B cell (primary cell): ENCODE measurements around the gene R3HDM4. TPM values are rescaled to one million over a fixed set of nuclear protein-coding genes. Genes with fewer than 3 reads are reported as not detected.

ENCODE experiments used
- ATAC-seq: fragments of 200-7000 bp; cut with Tn5 transposase; one replicate; pipeline ENCODE4 v1.10.0; 2021; ENCODE audit warnings: low read depth, mild to moderate bottlenecking, moderate number of reproducible peaks, moderate library complexity
- CTCF ChIA-PET: fragments of 350-600 bp; sonication (Branson Sonifier 250); formaldehyde crosslinking; loops from one replicate; lab custom pipeline; 2021; ENCODE audit warnings: antibody characterized with exemption, inconsistent platforms; lab: Charles Lee
- POLR2A ChIA-PET: fragments of 350-600 bp; sonication (Branson Sonifier 250); formaldehyde crosslinking; loops from one replicate; lab custom pipeline; 2021; ENCODE audit warnings: antibody characterized with exemption; lab: Charles Lee
- DNase-seq: peaks from one replicate; pipeline ENCODE4 v3.0.0; 2013
- H2AFZ ChIP-seq: 2 replicates; pipeline ENCODE4 v1.6.1; 2012; ENCODE audit warnings: mild to moderate bottlenecking, low read depth, low read length; ENCODE audit not compliant: insufficient read depth, poor library complexity, severe bottlenecking
- H3K27ac ChIP-seq, 2 donors: 1 replicate in 1 of 2; 2 replicates in 1 of 2; pipeline ENCODE4 v1.5.1; 2012 to 2013; ENCODE audit warnings: low read length in 2 of 2, mild to moderate bottlenecking in 2 of 2, moderate library complexity in 1 of 2
- H3K27me3 ChIP-seq, 4 experiments: fragments of 200-600 bp in 1 of 4; sonication (generic) in 1 of 4; replicated peaks in 1 of 4; 1 replicate in 2 of 4; 2 replicates in 2 of 4; pipeline versions ENCODE4 v1.6.1 to v1.7.0; 2013 to 2016; ENCODE audit warnings: low read length in 3 of 4, mild to moderate bottlenecking in 2 of 4, mixed read lengths in 1 of 4, moderate library complexity in 1 of 4; ENCODE audit not compliant: insufficient read depth in 4 of 4, control insufficient read depth in 3 of 4; ENCODE audit errors: control extremely low read depth in 1 of 4
- H3K36me3 ChIP-seq, 2 experiments: replicated peaks in 1 of 2; 1 replicate in 1 of 2; 2 replicates in 1 of 2; pipeline versions ENCODE4 v1.6.1 to v1.7.1; 2013; ENCODE audit warnings: low read length in 1 of 2; ENCODE audit not compliant: insufficient read depth in 2 of 2, control insufficient read depth in 1 of 2; ENCODE audit errors: control extremely low read depth in 1 of 2, extremely low read depth in 1 of 2
- H3K4me1 ChIP-seq, 2 donors: fragments of 200-600 bp in 1 of 2; sonication (generic) in 1 of 2; 1 replicate in 1 of 2; 2 replicates in 1 of 2; pipeline versions ENCODE4 v1.5.1 to v1.6.1; 2013 to 2017; ENCODE audit warnings: low read length in 2 of 2; ENCODE audit not compliant: control insufficient read depth in 2 of 2, insufficient read depth in 2 of 2
- H3K4me2 ChIP-seq: replicated peaks from 2 replicates; pipeline ENCODE3; 2012; ENCODE audit warnings: mild to moderate bottlenecking, low read depth, low read length; ENCODE audit not compliant: poor library complexity, severe bottlenecking
- H3K4me3 ChIP-seq, 5 experiments: fragments of 200-600 bp in 1 of 5; sonication (generic) in 1 of 5; 1 replicate in 3 of 5; 2 replicates in 2 of 5; pipeline versions ENCODE4 v1.5.1 to v1.7.0; 2011 to 2016; ENCODE audit warnings: low read length in 4 of 5, mild to moderate bottlenecking in 4 of 5, low read depth in 2 of 5, control low read depth in 1 of 5, moderate library complexity in 1 of 5; ENCODE audit not compliant: insufficient read depth in 1 of 5; ENCODE audit errors: control extremely low read depth in 1 of 5, extremely low read depth in 1 of 5
- H3K79me2 ChIP-seq: fragments of 200-600 bp; sonication (generic); one replicate; pipeline ENCODE4 v1.6.0; 2016; ENCODE audit warnings: low read length; ENCODE audit not compliant: control insufficient read depth, insufficient read depth
- H3K9ac ChIP-seq: fragments of 200-600 bp; sonication (generic); 2 replicates; pipeline ENCODE4 v1.6.1; 2017; ENCODE audit warnings: mild to moderate bottlenecking, low read length, moderate library complexity
- H3K9me3 ChIP-seq, 3 donors: one replicate each; pipeline versions ENCODE4 v1.6.1 to v1.7.1; 2013; ENCODE audit warnings: low read length in 2 of 3; ENCODE audit not compliant: control insufficient read depth in 2 of 3, insufficient read depth in 1 of 3; ENCODE audit errors: control extremely low read depth in 1 of 3
- H4K20me1 ChIP-seq: 2 replicates; pipeline ENCODE4 v1.6.0; 2012; ENCODE audit warnings: mild to moderate bottlenecking, low read length; ENCODE audit not compliant: insufficient read depth, control insufficient read depth, poor library complexity, severe bottlenecking
- H3K27ac Mint-ChIP-seq: one replicate; pipeline ENCODE4 v1.8.0; 2021; ENCODE audit warnings: mixed read lengths
- H3K27me3 Mint-ChIP-seq: one replicate; pipeline ENCODE4 v1.8.0; 2021; ENCODE audit warnings: mixed read lengths
- H3K4me1 Mint-ChIP-seq: one replicate; pipeline ENCODE4 v1.8.0; 2021; ENCODE audit warnings: mixed read lengths
- H3K4me3 Mint-ChIP-seq: one replicate; pipeline ENCODE4 v1.8.0; 2021; ENCODE audit warnings: mixed read lengths
- H3K9me3 Mint-ChIP-seq: one replicate; pipeline ENCODE4 v1.8.0; 2022; ENCODE audit warnings: mixed read lengths; ENCODE audit not compliant: insufficient read depth
- EZH2 ChIP-seq: IDR thresholded peaks from 2 replicates; pipeline ENCODE4 v1.6.1; 2012; ENCODE audit warnings: borderline replicate concordance, low read depth, mild to moderate bottlenecking, moderate library complexity, low read length; ENCODE audit not compliant: insufficient read depth, poor library complexity, severe bottlenecking
- WGBS: methylation state at CpG from one replicate; pipeline ENCODE4 v1.1.5; 2013; ENCODE audit warnings: missing lambda C conversion rate; ENCODE audit not compliant: insufficient coverage; 5-methylcytosine and 5-hydroxymethylcytosine counted together
- intact Hi-C: fragments of 100-400 bp; cut with micrococcal nuclease; formaldehyde crosslinking; loops from one replicate; pipeline ENCODE4 v1.10.0; 2022
- polyA plus RNA-seq: library from polyadenylated mRNA; depleted of rRNA; stranded (reverse); fragments of >200 nt; gene quantifications from 2 replicates; pipeline ENCODE4 v1.2.3, GENCODE V29; 2012
- total RNA-seq, 2 donors: library from RNA; stranded (reverse); fragments of 120-200 nt in 1 of 2; gene quantifications; 1 replicate in 1 of 2; 2 replicates in 1 of 2; pipeline versions ENCODE4 v1.2.3 to v1.2.4, GENCODE V29; 2013 to 2022
- TF ChIP-seq, protein P1 (sequence below): fragments of 200-600 bp; IDR thresholded peaks from one replicate; pipeline ENCODE4 v1.8.0; 2022; ENCODE audit warnings: antibody characterized with exemption, mild to moderate bottlenecking

R3HDM4 gene
- total and polyA plus RNA-seq, 2 donors (not counting 1 experiment from before 2014, with no cell fraction given): 168 to 176 TPM

DNA sequence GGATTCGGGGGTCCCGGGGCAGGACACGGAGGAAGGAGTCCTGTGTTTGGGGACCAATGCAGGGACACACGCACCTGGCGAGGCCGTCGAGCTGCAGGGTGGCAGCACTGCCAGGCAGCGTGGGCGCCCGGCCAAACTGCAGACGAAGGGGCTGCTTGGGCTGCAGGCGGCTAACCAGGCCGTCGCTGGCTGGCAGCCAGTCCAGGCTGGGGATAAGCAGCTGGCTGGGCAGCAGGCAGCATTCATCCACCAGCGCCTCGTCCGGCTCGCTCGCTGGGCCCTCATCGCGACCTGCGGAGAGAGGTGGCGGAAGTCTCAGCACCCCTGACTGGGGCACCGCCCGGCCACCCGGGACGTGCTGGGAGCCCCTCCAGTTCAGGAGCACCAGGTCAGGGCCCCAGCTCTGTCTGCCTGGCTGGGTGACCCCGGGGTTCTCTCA lies 42.0 kb downstream of the R3HDM4 start:
- CTCF ChIA-PET: no interaction called here
- DNase-seq (no peak), ATAC-seq (no peak)
- Histone ChIP-seq H3K36me3 (peaks cover 0 to 17% of the 10 kb centered on the region in 2 experiments), H3K9ac (no peak overlapping the region), H2AFZ (no peak overlapping the region), H3K79me2 (no peaks in the 10 kb centered on the region), H3K27me3 (no peaks in the 10 kb centered on the region), H3K27ac (no peak overlapping the region), H4K20me1 (peaks cover 7% of the 10 kb centered on the region), H3K4me2 (no peak overlapping the region), H3K4me3 (no peak overlapping the region), H3K4me1 (peaks cover 8 to 17% of the 10 kb centered on the region in 2 donors), H3K9me3 (peaks cover 0 to 5% (median 0%) of the 10 kb centered on the region in 3 donors)
- Mint-ChIP-seq H3K9me3 (no peaks in the 10 kb centered on the region), H3K4me3 (no peak overlapping the region), H3K27ac (no peak overlapping the region), H3K4me1 (peaks cover 9% of the 10 kb centered on the region), H3K27me3 (no peaks in the 10 kb centered on the region)
- POLR2A ChIA-PET: interaction anchor here (0.7 kb wide), 1 partner anchor 103 kb away, joined by 9 read pairs; no protein-coding TSS in a partner anchor
- over 99% methylated on average over 28 of the region's 28 CpGs for WGBS
- TF ChIP-seq EZH2: no peak
- TF ChIP-seq, protein P1, sequence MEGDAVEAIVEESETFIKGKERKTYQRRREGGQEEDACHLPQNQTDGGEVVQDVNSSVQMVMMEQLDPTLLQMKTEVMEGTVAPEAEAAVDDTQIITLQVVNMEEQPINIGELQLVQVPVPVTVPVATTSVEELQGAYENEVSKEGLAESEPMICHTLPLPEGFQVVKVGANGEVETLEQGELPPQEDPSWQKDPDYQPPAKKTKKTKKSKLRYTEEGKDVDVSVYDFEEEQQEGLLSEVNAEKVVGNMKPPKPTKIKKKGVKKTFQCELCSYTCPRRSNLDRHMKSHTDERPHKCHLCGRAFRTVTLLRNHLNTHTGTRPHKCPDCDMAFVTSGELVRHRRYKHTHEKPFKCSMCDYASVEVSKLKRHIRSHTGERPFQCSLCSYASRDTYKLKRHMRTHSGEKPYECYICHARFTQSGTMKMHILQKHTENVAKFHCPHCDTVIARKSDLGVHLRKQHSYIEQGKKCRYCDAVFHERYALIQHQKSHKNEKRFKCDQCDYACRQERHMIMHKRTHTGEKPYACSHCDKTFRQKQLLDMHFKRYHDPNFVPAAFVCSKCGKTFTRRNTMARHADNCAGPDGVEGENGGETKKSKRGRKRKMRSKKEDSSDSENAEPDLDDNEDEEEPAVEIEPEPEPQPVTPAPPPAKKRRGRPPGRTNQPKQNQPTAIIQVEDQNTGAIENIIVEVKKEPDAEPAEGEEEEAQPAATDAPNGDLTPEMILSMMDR: no peak
- intact Hi-C loops: no loop called here

DNA sequence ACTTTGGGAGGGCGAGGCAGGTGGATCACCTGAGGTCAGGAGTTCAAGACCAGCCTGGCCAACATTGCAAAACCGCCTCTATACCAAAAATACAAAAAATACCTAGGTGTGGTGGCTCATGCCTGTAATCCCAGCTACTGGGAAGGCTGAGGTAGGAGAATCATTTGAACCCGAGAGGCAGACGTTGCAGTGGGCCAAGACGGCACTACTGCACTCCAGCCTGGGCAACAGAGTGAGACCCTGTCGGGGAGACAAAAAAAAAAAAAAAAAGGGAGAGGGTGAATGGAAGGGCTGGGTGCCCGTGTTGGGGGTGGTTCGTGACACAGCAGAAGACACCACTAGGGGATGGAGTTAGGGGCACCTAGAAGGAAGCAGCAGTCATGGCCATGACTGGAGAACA lies 42.7 kb downstream of the R3HDM4 start:
- no peak overlapping the region for H3K9ac ChIP-seq
- H3K4me2 ChIP-seq: no peak overlapping the region
- H3K4me1 ChIP-seq: peaks cover 8 to 16% of the 10 kb centered on the region in 2 donors
- ATAC-seq: no peak
- Mint-ChIP-seq H3K27ac (no peak overlapping the region), H3K9me3 (no peaks in the 10 kb centered on the region), H3K4me1 (peaks cover 9% of the 10 kb centered on the region), H3K4me3 (no peak overlapping the region), H3K27me3 (no peaks in the 10 kb centered on the region)
- peaks cover 0 to 4% (median 0%) of the 10 kb centered on the region in 3 donors for H3K9me3 ChIP-seq
- WGBS: 98% methylated on average over 6 of the region's 8 CpGs
- no peaks in the 10 kb centered on the region for H3K79me2 ChIP-seq
- peaks cover 0 to 17% of the 10 kb centered on the region in 2 experiments for H3K36me3 ChIP-seq
- peaks cover 7% of the 10 kb centered on the region for H4K20me1 ChIP-seq
- H2AFZ ChIP-seq: no peak overlapping the region
- no peak overlapping the region for H3K4me3 ChIP-seq
- intact Hi-C loops: no loop called here
- CTCF ChIA-PET: no interaction called here
- H3K27ac ChIP-seq: no peak overlapping the region
- TF ChIP-seq, protein P1: no peak
- TF ChIP-seq EZH2: no peak
- POLR2A ChIA-PET: no interaction called here
- no peaks in the 10 kb centered on the region for H3K27me3 ChIP-seq
- DNase-seq: no peak
